OCI-LY3 (cell line): ENCODE measurements around the gene RSPO1.

Source experiments
- CTCF ChIP-seq: fragments of 200-600, 300-600 bp; sonication (generic); IDR thresholded peaks from 2 replicates; pipeline ENCODE4 v1.5.1; 2014; ENCODE audit warnings: antibody characterized with exemption, low read length, low read depth
- EZH2phosphoT487 ChIP-seq: fragments of 200-600 bp; shearing (Covaris generic); IDR thresholded peaks from 2 replicates; pipeline ENCODE4 v1.6.1; 2018; ENCODE audit warnings: antibody characterized with exemption, mixed run types, low read depth

DNA sequence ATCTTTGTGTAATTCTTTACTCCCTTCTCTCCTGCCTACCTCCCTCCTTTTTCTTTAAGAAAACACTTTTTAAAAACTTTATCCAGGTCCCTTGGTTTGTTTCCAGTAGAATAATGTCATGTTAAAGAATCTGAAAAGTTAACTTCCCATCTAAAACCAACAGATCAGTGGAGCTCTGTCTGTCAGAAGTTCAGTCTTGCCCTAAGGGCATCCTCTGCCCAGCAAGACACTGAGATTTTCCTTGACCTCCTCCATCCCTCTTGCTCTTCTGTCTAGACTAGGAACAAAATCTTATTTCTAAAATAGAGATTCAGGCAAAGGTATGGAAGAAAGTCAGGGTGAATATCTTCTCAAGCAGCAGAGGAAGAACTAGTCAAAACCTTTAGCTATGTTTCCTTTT is 33.3 kb downstream of the RSPO1 start:
- TF ChIP-seq CTCF (no peak), EZH2phosphoT487 (no peak)
